Vagina (tissue), 2 donors: ENCODE results near the gene TGFBRAP1.

Source experiments
- POLR2A ChIP-seq, 2 donors: fragments of 450-650 bp; IDR thresholded peaks; one replicate each; pipeline ENCODE4 v1.6.1; 2017; ENCODE audit warnings: antibody characterized with exemption in 2 of 2, mild to moderate bottlenecking in 2 of 2, moderate library complexity in 2 of 2
- POLR2AphosphoS5 ChIP-seq, 2 donors: sonication (generic); formaldehyde crosslinking; IDR thresholded peaks; one replicate each; pipeline ENCODE4 v1.9.0; 2017; ENCODE audit warnings: antibody characterized with exemption in 2 of 2, mild to moderate bottlenecking in 2 of 2, low read depth in 1 of 2; ENCODE audit not compliant: insufficient read depth in 1 of 2
- TF ChIP-seq, protein P1 (sequence below), 3 experiments: fragments of 450-650 bp in 2 of 3; fragments of 200-600 bp in 1 of 3; sonication (generic) in 1 of 3; IDR thresholded peaks; one replicate each; pipeline ENCODE4 v1.5.1; 2017 to 2019; ENCODE audit warnings: antibody characterized with exemption in 3 of 3, mild to moderate bottlenecking in 2 of 3, moderate library complexity in 2 of 3

DNA sequence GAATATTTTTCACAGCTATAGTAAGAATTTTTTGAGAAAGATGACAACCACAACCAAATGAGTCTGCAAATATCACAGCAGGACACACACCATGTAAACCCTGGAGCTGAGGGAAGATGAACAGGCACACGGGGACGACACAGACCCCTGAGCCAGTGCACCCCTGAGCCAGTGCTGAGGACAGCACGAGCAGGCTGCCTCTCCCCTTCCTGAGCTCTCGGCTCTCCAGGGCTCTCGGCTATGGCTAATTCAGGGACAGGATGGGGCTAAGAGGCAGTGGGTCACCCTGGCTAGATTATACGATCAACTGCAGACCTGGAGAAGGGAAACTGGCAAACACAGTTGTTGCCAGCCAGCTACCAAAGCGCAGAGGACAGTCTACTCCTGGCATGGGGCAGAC is 41.4 kb downstream of the TGFBRAP1 start:
- TF ChIP-seq, protein P1, sequence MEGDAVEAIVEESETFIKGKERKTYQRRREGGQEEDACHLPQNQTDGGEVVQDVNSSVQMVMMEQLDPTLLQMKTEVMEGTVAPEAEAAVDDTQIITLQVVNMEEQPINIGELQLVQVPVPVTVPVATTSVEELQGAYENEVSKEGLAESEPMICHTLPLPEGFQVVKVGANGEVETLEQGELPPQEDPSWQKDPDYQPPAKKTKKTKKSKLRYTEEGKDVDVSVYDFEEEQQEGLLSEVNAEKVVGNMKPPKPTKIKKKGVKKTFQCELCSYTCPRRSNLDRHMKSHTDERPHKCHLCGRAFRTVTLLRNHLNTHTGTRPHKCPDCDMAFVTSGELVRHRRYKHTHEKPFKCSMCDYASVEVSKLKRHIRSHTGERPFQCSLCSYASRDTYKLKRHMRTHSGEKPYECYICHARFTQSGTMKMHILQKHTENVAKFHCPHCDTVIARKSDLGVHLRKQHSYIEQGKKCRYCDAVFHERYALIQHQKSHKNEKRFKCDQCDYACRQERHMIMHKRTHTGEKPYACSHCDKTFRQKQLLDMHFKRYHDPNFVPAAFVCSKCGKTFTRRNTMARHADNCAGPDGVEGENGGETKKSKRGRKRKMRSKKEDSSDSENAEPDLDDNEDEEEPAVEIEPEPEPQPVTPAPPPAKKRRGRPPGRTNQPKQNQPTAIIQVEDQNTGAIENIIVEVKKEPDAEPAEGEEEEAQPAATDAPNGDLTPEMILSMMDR (IDR thresholded peaks at IDR 0.05): no peak
- TF ChIP-seq POLR2A (IDR thresholded peaks at IDR 0.05): no peak
- no peak for TF ChIP-seq POLR2AphosphoS5 (IDR thresholded peaks at IDR 0.05; ENCODE audit: insufficient read depth in 1 of 2, low read depth in 1 of 2)
